DLD1 (cell line): ENCODE measurements around the gene PTPRN2.

Source experiments
- in situ Hi-C: cut with HindIII; loops from 2 replicates; pipeline ENCODE4 v1.10.0; 2017; ENCODE audit warnings: low sequenced_read_pairs

The PTPRN2 gene

GRCh38 chr7:157811946-157812345, 775.7 kb downstream of the PTPRN2 start:
- in situ Hi-C loops: no loop called here

- in situ Hi-C loops: no loop called here
These were observed 777.5 kb downstream of the PTPRN2 start for GRCh38 chr7:157809863-157810851.

DNA sequence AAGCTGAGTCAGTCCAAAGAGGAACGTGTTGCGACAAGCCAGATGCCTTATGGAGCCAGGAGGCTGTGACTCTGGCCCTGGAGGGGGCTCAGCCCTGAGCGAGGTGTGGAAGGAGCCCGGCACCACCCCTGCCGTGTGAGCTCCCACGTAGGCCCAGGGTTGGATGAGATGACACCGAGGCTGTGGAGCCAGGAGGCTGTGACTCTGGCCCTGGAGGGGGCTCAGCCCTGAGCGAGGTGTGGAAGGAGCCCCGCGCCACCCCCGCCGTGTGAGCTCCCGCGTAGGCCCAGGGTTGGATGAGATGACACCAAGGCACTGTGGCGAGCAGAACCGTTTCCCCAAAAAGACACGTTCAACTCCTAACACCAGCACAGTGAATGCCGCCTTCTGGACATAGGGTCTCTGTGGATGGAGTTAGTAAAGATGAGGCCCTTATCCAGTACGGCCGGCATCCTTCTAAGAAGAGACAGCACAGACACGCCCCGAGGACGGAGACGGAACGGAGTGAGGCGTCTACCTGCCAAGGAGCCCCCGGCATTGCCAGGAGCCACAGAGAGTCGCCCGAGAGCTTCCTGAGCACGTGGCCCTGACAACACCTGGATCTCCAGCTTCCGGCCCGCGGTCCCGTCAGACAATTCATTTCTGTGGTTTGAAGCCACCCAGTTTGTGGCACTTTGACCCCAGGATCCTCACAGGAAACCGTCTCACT, 778.3 kb downstream of the PTPRN2 start:
- in situ Hi-C loops: no loop called here

- in situ Hi-C loops: no loop called here
These were observed 779.6 kb downstream of the PTPRN2 start for GRCh38 chr7:157808042-157808441.

DNA sequence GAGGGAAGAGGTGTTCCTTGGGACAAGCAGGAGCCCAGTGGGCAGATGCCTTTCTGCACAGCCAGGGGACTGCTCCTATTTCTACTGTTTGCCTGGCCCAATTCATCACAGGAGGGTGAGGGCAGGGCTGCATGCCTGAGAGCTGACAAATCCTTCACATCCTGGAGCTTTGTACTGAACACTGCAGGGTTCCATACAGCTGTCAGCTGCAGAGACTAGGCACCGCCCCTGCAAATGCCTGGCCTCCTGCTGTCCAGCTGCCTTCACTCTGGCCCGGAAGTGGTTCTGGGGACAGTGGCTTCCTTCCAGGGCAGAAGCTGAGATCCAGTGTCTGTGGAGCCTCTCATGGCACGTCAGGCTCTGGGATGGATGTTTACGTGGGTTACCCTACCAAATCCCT, 780.1 kb downstream of the PTPRN2 start:
- in situ Hi-C loops: no loop called here

DNA sequence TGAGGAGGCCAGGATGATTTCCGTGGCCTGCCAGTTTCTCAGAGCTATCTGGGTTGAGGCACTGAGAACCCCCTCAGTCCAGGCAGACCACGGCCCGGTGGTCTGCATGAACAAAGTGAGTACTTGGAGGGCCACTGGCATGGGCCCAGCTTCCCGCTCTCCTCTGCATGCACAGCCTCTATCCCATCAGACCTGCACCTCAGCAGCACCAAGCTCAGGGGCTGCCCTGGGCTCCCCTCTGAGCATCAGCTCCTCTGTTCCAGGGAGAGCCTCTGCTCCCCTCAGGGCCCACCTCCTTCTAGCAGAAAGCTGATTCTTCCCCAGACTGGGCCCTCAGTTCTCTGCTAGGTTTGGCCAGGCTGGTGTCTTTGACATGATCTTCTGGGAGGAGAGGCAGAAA, 780.9 kb downstream of the PTPRN2 start:
- in situ Hi-C loops: no loop called here

DNA sequence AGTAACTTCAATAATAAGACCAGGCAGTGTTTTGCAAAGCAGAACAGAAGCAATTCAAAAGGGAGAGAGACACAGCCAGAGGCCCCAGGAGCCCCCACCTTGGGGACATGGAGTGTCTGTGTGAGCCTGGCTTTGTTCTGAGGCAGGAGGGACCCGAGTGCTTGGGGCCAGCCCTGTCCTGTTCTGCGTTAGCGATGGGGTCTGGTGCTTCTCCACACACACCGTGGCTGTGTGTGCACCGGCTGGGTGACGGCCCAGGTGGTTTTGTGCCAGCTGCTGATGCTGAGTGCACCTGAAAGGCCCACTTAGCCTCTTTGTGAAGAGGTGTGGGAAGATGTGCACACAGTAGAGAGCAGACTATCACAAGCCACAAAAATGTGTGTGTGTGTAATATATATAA, 781.9 kb downstream of the PTPRN2 start:
- in situ Hi-C loops: no loop called here

GRCh38 chr7:157803906-157804305, 783.7 kb downstream of the PTPRN2 start:
- in situ Hi-C loops: no loop called here

DNA sequence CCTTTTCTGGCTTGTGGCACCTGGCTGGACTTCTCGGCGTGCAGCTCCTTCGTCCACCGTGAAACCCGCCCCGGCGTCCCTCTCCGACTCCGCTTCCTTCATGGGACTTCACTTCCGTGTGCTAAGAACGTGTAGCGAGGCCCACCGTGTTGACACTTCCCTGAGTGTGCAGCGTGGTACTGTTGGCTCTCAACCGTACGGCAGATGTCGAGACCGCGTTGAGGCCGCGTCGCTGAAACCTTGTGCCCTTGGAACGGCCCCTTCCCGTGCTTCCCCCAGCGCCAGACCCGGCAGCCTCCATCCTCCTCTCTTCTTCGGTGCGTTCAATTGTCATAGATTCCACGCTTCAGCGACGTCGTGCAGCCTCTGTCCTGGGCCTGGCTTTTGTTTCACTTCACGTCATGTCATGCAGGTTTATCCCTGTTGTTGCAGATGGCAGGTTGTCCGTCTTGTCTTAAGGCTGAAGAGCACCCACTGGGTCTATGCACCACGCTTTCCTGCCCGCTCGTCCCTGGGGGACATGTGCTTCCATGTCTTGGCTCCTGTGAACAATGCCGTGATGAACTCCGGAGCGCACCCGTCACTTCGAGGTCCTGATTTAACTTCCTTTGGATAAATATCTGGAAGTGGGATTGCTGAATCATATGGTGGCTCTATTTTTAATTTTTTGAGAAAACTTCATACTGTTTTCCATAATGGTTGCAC, 785.5 kb downstream of the PTPRN2 start:
- in situ Hi-C loops: no loop called here

- in situ Hi-C loops: no loop called here
These were observed 786.5 kb downstream of the PTPRN2 start for GRCh38 chr7:157801113-157801512.

DNA sequence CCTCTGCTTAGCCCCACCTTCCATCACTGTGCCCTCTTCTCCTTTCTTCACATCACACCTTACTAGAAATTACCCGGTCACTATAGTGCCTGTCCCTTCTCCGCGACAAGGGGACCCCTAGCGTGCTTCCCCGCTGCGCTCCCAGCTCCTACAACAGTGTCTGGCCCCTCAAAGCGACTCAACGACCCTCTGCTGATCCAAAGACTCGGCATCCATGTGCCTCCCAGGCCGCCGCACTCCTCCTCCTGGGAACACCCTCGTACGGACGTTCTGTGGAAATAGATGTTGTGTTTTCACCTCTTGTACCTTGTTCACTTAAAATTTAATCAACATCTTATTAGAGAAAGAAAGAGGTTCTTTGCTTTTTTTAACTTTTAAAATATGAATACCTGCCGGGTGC, 787.3 kb downstream of the PTPRN2 start:
- in situ Hi-C loops: no loop called here

- in situ Hi-C loops: no loop called here
These were observed 788.4 kb downstream of the PTPRN2 start for GRCh38 chr7:157799076-157799685.

GRCh38 chr7:157797361-157797760, 790.3 kb downstream of the PTPRN2 start:
- in situ Hi-C loops: no loop called here

DNA sequence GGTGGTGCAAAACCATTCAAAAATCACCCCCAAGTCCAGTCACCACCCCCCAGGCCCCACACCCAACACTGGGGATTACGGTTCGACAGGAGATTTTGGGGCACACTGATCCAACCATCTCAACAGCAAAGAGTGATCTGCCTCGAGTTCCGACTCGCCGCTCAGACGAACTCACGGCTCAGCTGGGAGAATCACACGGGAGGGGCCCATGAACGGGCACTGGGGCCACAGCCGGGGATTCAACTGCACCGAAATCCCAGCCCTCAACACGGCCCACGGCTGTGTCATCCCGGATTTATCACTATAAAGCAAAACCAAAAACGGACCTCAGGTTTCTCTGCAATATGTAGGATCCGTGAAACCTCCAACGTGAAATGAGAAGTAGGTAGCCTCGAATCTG, 790.8 kb downstream of the PTPRN2 start:
- in situ Hi-C loops: no loop called here

- in situ Hi-C loops: no loop called here
These were observed 792.0 kb downstream of the PTPRN2 start for GRCh38 chr7:157795643-157796042.

DNA sequence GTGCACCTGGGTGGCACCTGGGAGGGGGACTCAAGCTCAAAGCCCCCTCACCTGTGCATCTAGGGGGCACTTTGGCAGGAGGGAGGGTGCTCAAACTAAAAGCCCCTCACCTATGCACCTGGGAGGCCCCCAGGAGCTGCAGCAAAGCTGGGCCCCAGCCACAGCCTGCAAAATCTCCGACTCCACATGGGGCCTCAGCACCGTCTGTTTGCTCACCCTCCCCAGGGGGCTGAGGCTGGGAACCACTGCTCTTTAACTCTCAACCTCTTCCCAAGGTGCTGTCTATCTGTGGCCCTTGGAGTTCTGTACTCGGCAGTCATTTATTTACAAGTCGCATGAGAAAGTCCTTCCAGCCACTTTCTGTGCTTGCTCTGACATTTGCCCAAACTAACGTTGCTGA, 792.4 kb downstream of the PTPRN2 start:
- in situ Hi-C loops: no loop called here

DNA sequence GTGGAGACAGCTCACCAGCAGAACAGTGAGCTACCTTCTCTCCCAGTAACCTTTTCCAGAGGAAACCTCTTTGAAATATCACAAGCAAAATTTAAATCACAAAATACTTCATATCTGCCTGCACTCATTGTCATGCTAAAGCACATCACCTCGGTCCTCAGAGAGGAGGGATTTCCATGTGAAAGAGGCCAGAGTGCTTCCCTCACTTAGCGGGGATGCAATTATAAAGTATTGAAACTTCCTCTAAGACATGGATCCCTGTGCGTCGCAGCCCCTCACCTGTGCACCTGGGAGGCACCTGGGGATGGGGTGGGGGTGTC, 792.9 kb downstream of the PTPRN2 start:
- in situ Hi-C loops: no loop called here

GRCh38 chr7:157793973-157794745, 793.5 kb downstream of the PTPRN2 start:
- in situ Hi-C loops: no loop called here

DNA sequence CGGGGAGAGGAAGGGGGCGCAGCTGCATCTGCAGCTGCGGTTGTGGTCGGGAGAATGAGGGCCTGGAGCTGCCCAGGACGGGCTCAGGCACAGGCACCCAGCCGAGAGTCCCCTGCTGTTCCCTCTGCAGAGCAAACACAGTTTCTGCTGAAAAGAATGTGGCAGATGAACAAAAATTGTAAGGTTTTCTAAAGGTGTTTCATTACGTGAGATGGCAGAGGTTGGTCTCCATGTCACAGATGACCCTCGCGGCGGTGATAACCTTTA, 794.6 kb downstream of the PTPRN2 start:
- in situ Hi-C loops: no loop called here

- in situ Hi-C loops: no loop called here
These were observed 795.2 kb downstream of the PTPRN2 start for GRCh38 chr7:157792241-157793086.
